Bronchial epithelial cell (primary cell): Measurements from ENCODE around the gene NUDT4. TPM values are rescaled to one million over a fixed set of nuclear protein-coding genes. Genes with fewer than 3 reads are reported as not detected.
"Not testable (repeated sequence)": the region's sequence is repeated elsewhere in the genome, so short reads cannot be mapped to it uniquely, and the experiment has no call there.

Experiments
- DNase-seq: peaks from one replicate; pipeline ENCODE4 v3.0.0-alpha.2; 2010; ENCODE audit warnings: low read depth
- FAIRE-seq: peaks from 2 replicates; lab custom pipeline; 2011; peaks lifted over from hg19 to GRCh38; lab: Jason Lieb, UNC
- H3K27me3 ChIP-seq: 2 replicates; pipeline ENCODE4 v1.5.1; 2011; ENCODE audit warnings: low read length; ENCODE audit not compliant: control insufficient read depth, insufficient read depth
- H3K36me3 ChIP-seq: 2 replicates; pipeline ENCODE4 v1.5.1; 2011; ENCODE audit warnings: low read length; ENCODE audit not compliant: control insufficient read depth, insufficient read depth
- H3K4me3 ChIP-seq: 2 replicates; pipeline ENCODE4 v1.5.1; 2011; ENCODE audit warnings: mild to moderate bottlenecking, low read depth, low read length, control low read depth
- total RNA-seq: library from RNA; depleted of rRNA; stranded (reverse); fragments of >200 nt; gene quantifications from 2 replicates; pipeline ENCODE4 v1.2.1, GENCODE V29; 2014
- TF ChIP-seq, protein P1 (sequence below): IDR thresholded peaks from 2 replicates; pipeline ENCODE4 v1.5.1; 2011; ENCODE audit warnings: mild to moderate bottlenecking, moderate library complexity, low read length, control low read depth, inconsistent platforms; ENCODE audit not compliant: insufficient read depth, severe bottlenecking

The NUDT4 gene
- total RNA-seq, 1 donor from 2014 or later: 34.2 TPM

DNA sequence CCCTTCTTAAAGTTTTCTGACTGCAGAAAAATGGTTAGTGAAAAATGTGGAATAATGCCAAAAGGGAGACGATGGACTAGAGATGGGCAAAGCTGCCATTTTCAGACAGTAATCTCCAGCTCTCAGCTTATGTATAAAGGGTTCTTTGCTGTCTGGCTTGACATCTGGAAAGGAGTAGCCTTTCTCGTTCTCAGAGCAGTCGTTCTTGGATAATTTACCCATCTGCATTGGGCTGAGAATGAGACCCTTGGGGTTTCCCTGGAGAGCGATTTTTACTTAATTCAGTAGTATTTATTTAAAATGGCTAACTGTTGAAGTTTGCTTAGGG lies 1.2 kb downstream of the NUDT4 start:
- DNase-seq (peak; percentile 21), FAIRE-seq (no peak)
- TF ChIP-seq, protein P1, sequence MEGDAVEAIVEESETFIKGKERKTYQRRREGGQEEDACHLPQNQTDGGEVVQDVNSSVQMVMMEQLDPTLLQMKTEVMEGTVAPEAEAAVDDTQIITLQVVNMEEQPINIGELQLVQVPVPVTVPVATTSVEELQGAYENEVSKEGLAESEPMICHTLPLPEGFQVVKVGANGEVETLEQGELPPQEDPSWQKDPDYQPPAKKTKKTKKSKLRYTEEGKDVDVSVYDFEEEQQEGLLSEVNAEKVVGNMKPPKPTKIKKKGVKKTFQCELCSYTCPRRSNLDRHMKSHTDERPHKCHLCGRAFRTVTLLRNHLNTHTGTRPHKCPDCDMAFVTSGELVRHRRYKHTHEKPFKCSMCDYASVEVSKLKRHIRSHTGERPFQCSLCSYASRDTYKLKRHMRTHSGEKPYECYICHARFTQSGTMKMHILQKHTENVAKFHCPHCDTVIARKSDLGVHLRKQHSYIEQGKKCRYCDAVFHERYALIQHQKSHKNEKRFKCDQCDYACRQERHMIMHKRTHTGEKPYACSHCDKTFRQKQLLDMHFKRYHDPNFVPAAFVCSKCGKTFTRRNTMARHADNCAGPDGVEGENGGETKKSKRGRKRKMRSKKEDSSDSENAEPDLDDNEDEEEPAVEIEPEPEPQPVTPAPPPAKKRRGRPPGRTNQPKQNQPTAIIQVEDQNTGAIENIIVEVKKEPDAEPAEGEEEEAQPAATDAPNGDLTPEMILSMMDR: no peak
- no peaks in the 10 kb centered on the region for H3K36me3 ChIP-seq
- no peaks in the 10 kb centered on the region for H3K27me3 ChIP-seq
- H3K4me3 ChIP-seq: peak overlapping the region; percentile 87

DNA sequence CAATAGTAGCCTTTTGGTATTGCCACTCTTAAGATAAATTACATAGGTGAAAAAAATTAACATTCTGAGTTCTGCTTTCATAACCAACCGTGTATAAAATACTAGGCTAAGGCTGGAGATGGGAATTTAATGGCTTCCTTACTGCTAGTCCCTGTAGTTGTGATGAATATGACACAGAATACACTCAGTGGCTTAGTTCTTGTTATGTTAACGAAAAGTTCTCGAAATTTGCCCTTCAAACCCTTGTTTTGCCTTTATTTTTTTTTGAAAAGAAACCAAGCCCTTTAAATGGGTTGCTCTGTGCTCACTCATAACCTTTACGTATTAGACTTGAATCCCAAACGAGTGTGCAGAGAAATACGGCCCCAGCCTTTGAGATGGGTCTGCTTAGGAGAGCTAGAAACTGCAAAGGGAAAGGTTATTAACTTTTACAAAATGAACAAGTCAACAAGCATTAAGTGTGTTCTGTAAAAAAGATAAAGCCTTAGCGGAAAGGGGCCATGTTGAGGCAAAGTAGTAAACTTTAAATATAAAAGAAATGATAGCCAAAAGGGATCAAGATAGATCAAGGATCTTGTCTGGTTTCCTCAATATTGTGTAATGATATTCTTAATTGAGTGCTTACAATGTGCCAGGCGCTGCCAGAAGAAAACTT lies 1.7 kb downstream of the NUDT4 start:
- Histone ChIP-seq H3K36me3 (no peaks in the 10 kb centered on the region), H3K27me3 (no peaks in the 10 kb centered on the region), H3K4me3 (peak overlapping the region; percentile 87)
- FAIRE-seq (no peak), DNase-seq (peak; percentile 30)
- TF ChIP-seq, protein P1: no peak

DNA sequence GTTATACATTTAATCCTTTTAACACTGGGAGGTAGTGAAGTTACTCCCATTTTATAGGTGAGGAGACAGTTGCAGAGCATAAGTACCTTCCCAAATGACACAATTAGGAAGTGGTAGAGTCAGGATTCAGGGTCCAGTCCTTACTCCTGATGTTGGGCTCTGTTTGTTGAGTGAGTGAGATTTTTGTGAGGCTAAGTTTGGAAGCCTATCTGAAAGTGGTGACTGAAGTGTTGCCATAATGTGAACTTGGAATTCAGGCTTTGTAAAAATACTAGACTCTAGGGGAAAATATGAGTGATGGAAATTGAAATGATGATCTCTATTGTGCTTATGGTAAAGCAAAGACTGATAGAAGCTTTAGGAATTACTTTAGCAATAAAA lies 2.2 kb downstream of the NUDT4 start:
- FAIRE-seq (no peak), DNase-seq (peak; percentile 25)
- Histone ChIP-seq H3K27me3 (no peaks in the 10 kb centered on the region), H3K36me3 (no peaks in the 10 kb centered on the region), H3K4me3 (peak overlapping the region; percentile 87)
- TF ChIP-seq, protein P1: no peak

DNA sequence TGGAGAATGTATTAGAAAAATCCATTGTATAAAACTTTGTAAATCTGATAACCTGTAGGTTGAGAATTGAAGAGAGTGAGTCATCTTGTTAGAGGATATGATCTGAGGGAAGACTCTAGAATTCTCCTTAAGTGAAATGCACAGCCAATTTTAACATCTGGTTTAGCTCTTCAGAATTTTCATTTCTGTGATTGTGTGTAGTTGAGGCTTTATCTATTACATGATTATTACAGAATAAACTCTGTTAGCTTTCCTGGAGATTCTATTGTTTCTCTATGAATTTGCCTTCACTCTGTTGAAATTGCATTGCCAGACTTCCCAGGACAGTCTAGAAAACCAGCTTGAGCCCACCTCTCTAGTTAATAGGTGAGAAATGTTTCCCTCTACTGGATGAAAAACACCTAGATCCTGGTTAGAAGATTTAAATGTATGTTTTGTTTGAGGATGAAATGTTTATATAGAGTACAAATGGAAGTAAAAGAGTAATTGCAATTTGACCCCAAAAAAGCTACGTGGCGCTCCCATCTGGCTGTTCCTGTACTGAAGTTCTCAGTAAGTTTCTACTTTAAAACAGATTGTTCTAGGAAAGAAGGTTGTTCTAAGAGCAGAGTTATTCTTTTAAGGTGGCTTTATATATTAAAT lies 2.9 kb downstream of the NUDT4 start:
- TF ChIP-seq, protein P1: no peak
- Histone ChIP-seq H3K27me3 (no peaks in the 10 kb centered on the region), H3K4me3 (peak overlapping the region; percentile 87), H3K36me3 (no peaks in the 10 kb centered on the region)
- peak; percentile 66 for DNase-seq
- FAIRE-seq: no peak

DNA sequence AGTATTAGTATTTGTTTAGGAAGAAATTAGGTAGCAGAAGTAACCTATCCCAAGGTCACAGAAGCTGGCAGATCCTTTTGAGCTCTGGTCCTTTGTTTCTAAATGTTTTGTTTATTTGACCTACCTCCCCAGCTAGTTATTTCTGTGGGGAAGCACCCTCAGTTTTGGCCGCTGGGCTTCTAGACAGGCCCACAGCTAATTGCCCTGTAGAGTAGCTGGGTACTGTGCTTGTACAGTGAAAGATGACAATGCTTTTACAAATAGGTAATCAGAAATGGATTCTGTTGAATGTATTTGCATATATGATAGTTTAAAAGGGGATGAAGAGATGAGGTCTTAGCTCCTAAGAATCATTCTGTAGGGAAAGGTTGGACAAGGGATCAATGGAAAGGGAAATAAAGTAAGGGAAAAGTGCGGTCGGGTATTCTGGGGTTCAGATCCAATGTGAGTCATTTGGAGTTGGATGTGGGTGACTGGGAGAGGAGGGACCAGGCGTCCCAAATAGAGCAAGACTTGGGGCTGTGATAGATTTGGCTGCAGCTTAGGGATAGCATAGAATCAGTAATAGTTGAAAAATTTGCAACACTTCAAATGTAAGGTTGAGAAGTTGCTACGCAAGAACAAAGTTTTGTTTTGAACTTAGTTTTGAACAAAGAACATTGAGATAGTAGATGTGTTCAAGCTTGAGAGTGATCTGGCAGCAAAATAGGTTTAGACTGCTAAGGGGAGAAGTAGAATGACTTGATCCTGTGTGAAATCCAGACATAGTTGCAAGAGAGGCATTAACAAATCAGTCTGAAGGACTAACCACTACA lies 3.6 kb downstream of the NUDT4 start:
- no peak for FAIRE-seq
- TF ChIP-seq, protein P1: no peak
- peak overlapping the region; percentile 87 for H3K4me3 ChIP-seq

DNA sequence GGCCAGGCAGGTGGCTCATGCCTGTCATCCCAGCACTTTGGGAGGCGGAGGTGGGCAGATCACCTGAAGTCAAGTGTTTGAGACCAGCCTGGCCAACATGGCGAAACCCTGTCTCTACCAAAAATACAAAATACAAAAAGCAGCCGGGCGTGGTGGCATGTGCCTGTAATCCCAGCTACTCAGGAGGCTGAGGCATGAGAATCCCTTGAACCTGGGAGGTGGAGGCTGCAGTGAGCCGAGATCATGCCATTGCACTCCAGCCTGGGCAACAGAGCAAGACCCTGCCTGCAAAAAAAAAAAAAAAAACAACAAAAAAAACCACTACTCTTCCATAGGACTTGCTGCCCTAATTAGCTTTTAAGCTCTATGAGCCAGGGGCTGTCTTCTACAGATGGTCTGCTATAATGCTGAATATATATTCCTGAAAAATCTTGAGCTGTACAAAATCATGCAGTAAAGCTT lies 4.3 kb downstream of the NUDT4 start:
- not testable (repeated sequence) for FAIRE-seq, H3K4me3 ChIP-seq, H3K27me3 ChIP-seq, DNase-seq, H3K36me3 ChIP-seq

More for the DNA sequence above, 3.6 kb downstream of the NUDT4 start:
- Histone ChIP-seq H3K36me3 (no peaks in the 10 kb centered on the region), H3K27me3 (no peaks in the 10 kb centered on the region)
- peak; percentile 9 for DNase-seq
